Body of pancreas (tissue), 4 donors: Measurements from ENCODE around the gene TMEM170A.

Experiments used
- POLR2A ChIP-seq, 3 donors: fragments of 450-650 bp; IDR thresholded peaks; one replicate each; pipeline ENCODE4 v1.6.1; 2016; ENCODE audit warnings: antibody characterized with exemption in 3 of 3, mild to moderate bottlenecking in 2 of 3
- TF ChIP-seq, protein P1 (sequence below), 7 experiments: fragments of 450-650 bp in 4 of 7; fragments of 200-600 bp in 3 of 7; sonication (generic) in 3 of 7; IDR thresholded peaks; one replicate each; pipeline ENCODE4 v1.5.1; 2016 to 2019; ENCODE audit warnings: antibody characterized with exemption in 7 of 7

DNA sequence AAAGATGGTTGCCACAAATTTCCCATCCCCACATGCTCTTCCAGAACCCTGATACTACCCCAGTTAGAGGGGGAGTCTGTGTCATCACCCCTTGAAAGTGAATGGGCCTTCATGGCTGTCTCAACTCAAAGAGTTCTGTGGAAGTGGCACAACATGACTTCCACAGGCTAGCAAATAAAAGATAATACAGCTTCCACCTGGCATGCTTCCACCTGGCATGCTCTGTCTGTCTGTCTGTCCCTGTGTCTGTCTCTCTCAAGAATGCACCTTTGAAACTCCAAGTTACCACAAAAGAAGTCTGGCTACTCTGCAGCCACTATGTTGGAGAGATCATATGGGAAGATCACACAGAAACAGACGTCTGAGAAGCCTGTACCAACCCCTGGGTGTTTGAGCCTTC is 66.2 kb downstream of the TMEM170A start:
- TF ChIP-seq, protein P1, sequence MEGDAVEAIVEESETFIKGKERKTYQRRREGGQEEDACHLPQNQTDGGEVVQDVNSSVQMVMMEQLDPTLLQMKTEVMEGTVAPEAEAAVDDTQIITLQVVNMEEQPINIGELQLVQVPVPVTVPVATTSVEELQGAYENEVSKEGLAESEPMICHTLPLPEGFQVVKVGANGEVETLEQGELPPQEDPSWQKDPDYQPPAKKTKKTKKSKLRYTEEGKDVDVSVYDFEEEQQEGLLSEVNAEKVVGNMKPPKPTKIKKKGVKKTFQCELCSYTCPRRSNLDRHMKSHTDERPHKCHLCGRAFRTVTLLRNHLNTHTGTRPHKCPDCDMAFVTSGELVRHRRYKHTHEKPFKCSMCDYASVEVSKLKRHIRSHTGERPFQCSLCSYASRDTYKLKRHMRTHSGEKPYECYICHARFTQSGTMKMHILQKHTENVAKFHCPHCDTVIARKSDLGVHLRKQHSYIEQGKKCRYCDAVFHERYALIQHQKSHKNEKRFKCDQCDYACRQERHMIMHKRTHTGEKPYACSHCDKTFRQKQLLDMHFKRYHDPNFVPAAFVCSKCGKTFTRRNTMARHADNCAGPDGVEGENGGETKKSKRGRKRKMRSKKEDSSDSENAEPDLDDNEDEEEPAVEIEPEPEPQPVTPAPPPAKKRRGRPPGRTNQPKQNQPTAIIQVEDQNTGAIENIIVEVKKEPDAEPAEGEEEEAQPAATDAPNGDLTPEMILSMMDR (IDR thresholded peaks at IDR 0.05): no peak
- TF ChIP-seq POLR2A (IDR thresholded peaks at IDR 0.05): no peak
